Measurements from ENCODE around the gene OBSL1.

DNA sequence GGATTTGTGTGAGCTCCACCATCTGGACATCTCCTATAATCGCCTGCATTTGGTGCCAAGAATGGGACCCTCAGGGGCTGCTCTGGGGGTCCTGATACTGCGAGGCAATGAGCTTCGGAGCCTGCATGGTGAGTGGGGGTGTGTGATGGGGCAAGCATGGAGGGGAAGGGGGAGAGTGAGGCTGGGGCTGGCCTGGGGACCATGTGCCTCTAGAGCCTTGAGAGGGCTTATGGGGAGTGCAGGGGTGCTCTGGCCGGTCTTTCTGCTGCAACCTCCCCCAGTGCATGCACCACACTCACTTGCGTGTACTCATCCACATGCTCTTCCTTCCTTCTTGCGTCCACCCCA, 34.2 kb upstream of the OBSL1 start:
- TF ChIP-seq CTCF (conservative IDR thresholded peaks at IDR 0.05 in 1 of 2, IDR thresholded peaks at IDR 0.05 in 1 of 2; ENCODE audit: extremely low read depth in 1 of 2, insufficient read depth in 1 of 2, low read depth in 1 of 2, low read length in 2 of 2) = no peak
- TF ChIP-seq EZH2 (IDR thresholded peaks at IDR 0.05; ENCODE audit: borderline replicate concordance, low read length) = no peak

Data from mammary epithelial cell (primary cell).